ENCODE data around the gene PCDHB14. TPM values are rescaled to one million over a fixed set of nuclear protein-coding genes. Genes with fewer than 3 reads are reported as not detected.
"Not testable (repeated sequence)": the region's sequence is repeated elsewhere in the genome, so short reads cannot be mapped to it uniquely, and the experiment has no call there.

PCDHB14 gene
- total RNA-seq, 4 donors from 2014 or later = 2.0 to 7.1 (median 3.1) TPM

DNA sequence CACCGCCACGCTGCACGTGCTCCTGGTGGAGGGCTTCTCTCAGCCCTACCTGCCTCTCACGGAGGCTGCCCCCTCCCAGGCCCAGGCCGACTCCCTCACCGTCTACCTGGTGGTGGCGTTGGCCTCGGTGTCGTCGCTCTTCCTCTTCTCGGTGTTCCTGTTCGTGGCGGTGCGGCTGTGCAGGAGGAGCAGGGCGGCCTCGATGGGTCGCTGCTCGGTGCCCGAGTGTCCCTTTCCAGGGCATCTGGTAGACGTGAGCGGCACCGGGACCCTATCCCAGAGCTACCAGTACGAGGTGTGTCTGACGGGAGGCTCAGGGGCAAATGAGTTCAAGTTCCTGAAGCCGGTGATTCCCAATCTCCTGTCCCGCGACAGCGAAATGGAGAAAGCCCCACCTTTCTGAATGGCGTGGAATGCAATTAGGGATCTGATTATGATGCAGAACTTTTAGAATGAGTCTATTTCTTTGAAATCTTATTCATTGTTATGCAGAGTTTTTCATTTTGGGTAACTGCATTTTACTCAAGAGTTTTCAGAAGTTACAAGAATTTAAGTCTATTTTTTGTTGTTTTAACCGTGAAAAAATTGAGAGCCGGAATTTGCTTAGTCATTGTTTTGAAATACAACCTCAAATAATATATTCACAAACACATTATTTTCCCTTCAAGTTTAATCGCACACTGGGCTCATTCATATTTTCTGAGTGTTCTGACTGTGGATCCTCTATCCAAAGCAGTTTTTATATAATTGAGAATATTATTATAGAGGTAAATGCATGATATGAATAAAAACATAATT lies 13.6 kb downstream of the PCDHB14 start:
- ATAC-seq (ENCODE audit: low FRiP score) = no peak
- TF ChIP-seq, protein P1, sequence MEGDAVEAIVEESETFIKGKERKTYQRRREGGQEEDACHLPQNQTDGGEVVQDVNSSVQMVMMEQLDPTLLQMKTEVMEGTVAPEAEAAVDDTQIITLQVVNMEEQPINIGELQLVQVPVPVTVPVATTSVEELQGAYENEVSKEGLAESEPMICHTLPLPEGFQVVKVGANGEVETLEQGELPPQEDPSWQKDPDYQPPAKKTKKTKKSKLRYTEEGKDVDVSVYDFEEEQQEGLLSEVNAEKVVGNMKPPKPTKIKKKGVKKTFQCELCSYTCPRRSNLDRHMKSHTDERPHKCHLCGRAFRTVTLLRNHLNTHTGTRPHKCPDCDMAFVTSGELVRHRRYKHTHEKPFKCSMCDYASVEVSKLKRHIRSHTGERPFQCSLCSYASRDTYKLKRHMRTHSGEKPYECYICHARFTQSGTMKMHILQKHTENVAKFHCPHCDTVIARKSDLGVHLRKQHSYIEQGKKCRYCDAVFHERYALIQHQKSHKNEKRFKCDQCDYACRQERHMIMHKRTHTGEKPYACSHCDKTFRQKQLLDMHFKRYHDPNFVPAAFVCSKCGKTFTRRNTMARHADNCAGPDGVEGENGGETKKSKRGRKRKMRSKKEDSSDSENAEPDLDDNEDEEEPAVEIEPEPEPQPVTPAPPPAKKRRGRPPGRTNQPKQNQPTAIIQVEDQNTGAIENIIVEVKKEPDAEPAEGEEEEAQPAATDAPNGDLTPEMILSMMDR (IDR thresholded peaks at IDR 0.05) = no peak

DNA sequence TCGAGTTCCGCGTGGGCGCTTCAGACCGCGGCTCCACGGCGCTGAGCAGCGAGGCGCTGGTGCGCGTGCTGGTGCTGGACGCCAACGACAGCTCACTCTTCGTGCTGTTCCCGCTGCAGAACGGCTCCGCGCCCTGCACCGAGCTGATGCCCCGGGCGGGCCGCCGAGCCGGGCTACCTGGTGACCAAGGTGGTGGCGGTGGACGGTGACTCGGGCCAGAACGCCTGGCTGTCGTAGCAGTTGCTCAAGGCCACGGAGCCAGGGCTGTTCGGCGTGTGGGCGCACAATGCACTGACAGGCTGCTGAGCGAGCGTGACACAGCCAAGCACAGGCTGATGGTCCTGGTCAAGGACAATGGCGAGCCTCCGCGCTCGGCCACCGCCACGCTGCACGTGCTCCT lies 18.4 kb downstream of the PCDHB14 start:
- TF ChIP-seq, protein P1 (IDR thresholded peaks at IDR 0.05) = no peak
- ATAC-seq (ENCODE audit: low FRiP score) (no peak), DNase-seq (ENCODE audit: low spot score) (no peak)

More for the DNA sequence above, 13.6 kb downstream of the PCDHB14 start:
- no peak for DNase-seq (ENCODE audit: low spot score)

DNA sequence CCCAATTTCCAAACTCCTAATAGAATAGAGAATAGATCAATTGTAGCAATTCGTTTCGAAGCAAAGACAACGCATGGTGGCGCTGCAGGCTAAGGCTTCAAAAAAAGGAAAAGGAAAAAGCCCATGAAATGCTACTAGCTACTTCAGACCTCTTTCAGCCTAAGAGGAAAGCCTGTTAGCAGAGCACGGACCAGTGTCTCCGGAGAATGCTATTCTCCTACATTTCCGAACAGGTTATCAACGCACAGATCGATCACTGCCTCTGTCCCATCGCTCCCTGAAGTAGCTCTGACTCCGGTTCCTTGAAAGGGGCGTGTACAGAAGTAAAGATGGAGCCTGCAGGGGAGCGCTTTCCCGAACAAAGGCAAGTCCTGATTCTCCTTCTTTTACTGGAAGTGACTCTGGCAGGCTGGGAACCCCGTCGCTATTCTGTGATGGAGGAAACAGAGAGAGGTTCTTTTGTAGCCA lies 22.1 kb downstream of the PCDHB14 start, which contains the start of gene PCDHB15:
TSS of gene PCDHB15 (plus strand) at position 146 of the 468 bp plus-strand sequence. CDS start at position 330, 184 bp downstream.
- no peak for ATAC-seq (ENCODE audit: low FRiP score)
- DNase-seq (ENCODE audit: low spot score) = no peak
- TF ChIP-seq, protein P1 (IDR thresholded peaks at IDR 0.05) = no peak

DNA sequence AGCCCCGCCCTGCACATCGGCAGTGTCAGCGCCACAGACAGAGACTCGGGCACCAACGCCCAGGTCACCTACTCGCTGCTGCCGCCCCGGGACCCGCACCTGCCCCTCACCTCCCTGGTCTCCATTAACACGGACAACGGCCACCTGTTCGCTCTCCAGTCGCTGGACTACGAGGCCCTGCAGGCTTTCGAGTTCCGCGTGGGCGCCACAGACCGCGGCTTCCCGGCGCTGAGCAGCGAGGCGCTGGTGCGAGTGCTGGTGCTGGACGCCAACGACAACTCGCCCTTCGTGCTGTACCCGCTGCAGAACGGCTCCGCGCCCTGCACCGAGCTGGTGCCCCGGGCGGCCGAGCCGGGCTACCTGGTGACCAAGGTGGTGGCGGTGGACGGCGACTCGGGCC lies 23.8 kb downstream of the PCDHB14 start:
- DNase-seq (ENCODE audit: low spot score); ATAC-seq (ENCODE audit: low FRiP score): not testable (repeated sequence)

DNA sequence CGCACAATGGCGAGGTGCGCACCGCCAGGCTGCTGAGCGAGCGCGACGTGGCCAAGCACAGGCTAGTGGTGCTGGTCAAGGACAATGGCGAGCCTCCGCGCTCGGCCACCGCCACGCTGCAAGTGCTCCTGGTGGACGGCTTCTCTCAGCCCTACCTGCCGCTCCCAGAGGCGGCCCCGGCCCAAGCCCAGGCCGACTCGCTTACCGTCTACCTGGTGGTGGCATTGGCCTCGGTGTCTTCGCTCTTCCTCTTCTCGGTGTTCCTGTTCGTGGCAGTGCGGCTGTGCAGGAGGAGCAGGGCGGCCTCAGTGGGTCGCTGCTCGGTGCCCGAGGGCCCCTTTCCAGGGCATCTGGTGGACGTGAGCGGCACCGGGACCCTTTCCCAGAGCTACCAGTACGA lies 24.3 kb downstream of the PCDHB14 start:
- not testable (repeated sequence) for ATAC-seq (ENCODE audit: low FRiP score); DNase-seq (ENCODE audit: low spot score)

DNA sequence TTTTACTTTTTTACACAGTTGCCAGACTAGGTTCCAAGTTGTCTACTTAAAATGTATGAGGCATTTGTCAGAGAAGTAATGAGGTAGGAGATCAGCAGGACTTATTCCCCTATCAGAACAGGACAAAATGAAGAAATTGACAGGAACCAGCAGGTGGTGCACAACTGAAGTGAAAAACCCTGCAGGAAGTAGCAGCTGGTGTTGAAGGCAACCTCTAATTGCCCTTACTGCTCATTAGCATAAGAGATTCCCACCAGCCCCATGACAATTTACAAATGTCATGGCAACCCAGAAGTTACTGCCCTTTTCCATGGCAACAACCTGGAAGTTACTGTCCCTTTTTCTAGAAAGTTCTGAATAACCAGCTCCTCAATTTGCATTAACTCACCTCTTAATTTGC lies 27.4 kb downstream of the PCDHB14 start:
- TF ChIP-seq, protein P1 (IDR thresholded peaks at IDR 0.05) = no peak
- ATAC-seq (ENCODE audit: low FRiP score) = no peak
- DNase-seq (ENCODE audit: low spot score) = no peak

DNA sequence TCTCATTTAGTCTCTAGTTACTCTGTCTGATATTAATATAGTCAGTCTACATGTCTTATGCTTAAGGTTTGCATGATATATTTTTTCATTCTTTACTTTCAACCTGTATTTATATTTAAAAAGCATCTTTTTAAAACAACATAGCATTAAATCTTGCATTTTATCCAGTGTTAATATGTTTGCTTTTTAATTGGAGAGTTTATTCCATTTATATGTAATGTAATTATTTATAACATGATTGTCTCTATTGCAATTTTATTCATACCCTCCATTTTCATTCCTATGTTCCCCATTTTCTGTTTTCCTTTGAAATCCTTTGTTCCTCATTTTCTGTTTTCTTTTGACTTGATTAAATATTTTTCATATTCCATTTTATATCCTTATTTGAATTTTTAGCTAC lies 35.3 kb downstream of the PCDHB14 start:
- TF ChIP-seq, protein P1 (IDR thresholded peaks at IDR 0.05) = no peak
- ATAC-seq (ENCODE audit: low FRiP score) = no peak
- no peak for DNase-seq (ENCODE audit: low spot score)

DNA sequence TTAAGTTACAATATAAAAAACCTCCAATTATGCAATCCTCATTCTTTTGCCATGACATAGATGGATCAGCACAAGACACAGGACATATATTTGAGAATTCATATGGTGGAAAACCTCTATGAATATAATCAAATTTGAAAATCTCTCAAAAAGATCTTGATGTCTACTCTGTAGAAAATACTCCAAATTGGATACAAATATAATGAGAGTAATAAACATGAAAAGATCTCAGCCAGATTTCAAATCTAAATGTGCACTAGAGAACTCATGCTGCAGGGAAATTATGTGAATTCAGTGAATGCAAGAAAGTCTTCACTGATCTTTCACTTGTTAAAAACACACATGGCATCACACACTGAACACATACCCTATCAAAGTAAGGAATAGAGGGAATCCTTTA lies 35.8 kb downstream of the PCDHB14 start:
- DNase-seq (ENCODE audit: low spot score) (no peak), ATAC-seq (ENCODE audit: low FRiP score) (no peak)
- TF ChIP-seq, protein P1 (IDR thresholded peaks at IDR 0.05) = no peak

Data from omental fat pad (tissue), 4 donors.